ENCODE measurements around the gene TBX18.

DNA sequence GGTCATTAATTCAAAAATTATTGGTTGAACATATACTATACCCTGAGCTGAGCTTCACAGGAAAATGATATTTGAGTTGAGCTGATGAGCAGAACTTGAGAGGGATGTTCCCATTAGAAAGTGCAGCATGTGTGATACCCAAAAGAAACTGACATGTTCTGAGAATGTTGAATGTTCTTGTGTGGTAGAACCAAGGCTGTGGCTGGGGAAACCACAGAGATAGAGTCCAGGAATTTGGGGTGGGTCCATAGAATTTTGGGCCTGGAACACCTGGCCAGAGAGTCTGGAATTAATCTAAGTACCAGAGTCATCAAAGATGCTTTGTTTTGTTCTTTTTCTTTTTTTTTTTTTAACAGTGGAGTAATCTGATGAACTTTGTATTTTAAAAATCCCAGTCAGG, 88.7 kb downstream of the TBX18 start:
- no peak for TF ChIP-seq POLR2A (IDR thresholded peaks at IDR 0.05)
- TF ChIP-seq, protein P1, sequence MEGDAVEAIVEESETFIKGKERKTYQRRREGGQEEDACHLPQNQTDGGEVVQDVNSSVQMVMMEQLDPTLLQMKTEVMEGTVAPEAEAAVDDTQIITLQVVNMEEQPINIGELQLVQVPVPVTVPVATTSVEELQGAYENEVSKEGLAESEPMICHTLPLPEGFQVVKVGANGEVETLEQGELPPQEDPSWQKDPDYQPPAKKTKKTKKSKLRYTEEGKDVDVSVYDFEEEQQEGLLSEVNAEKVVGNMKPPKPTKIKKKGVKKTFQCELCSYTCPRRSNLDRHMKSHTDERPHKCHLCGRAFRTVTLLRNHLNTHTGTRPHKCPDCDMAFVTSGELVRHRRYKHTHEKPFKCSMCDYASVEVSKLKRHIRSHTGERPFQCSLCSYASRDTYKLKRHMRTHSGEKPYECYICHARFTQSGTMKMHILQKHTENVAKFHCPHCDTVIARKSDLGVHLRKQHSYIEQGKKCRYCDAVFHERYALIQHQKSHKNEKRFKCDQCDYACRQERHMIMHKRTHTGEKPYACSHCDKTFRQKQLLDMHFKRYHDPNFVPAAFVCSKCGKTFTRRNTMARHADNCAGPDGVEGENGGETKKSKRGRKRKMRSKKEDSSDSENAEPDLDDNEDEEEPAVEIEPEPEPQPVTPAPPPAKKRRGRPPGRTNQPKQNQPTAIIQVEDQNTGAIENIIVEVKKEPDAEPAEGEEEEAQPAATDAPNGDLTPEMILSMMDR (IDR thresholded peaks at IDR 0.05), result no peak
- TF ChIP-seq POLR2AphosphoS5 (IDR thresholded peaks at IDR 0.05), result no peak

Measured in gastroesophageal sphincter (tissue), 3 donors.